ENCODE measurements around the gene CDK5RAP1.

The CDK5RAP1 gene

DNA sequence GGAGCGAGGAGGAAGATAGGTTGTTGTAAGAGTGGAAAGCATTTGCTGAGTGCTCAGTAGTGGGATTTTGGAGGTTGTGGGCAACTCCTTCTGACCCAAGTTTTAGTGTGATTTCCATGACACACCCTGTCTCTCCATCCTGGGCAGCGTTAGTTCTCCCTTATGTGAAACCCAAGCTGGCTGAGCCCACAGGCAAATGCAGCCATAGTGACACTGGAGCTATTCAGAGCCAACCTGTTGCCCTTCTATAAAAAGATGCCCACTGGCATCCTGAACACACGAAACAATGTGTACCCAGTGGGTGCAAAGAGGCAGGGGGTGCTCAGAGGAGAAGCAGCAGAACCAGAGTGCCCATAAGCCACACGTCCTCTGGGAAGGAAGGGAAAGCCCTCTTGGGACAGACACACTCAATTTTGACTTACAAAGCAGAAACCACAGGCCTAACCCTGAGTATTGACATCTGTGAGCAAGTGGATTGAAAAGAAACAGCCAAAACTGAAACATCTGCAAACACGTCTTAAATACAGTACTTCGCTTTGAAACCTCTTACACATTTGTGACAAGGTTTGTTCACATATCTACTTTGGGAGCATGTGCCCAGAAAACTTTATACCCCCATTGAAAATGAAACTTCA, 63.7 kb downstream of the CDK5RAP1 start:
- DNase-seq (ENCODE audit: extremely low read depth, low read depth) = no peak
- TF ChIP-seq, protein P1, sequence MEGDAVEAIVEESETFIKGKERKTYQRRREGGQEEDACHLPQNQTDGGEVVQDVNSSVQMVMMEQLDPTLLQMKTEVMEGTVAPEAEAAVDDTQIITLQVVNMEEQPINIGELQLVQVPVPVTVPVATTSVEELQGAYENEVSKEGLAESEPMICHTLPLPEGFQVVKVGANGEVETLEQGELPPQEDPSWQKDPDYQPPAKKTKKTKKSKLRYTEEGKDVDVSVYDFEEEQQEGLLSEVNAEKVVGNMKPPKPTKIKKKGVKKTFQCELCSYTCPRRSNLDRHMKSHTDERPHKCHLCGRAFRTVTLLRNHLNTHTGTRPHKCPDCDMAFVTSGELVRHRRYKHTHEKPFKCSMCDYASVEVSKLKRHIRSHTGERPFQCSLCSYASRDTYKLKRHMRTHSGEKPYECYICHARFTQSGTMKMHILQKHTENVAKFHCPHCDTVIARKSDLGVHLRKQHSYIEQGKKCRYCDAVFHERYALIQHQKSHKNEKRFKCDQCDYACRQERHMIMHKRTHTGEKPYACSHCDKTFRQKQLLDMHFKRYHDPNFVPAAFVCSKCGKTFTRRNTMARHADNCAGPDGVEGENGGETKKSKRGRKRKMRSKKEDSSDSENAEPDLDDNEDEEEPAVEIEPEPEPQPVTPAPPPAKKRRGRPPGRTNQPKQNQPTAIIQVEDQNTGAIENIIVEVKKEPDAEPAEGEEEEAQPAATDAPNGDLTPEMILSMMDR (IDR thresholded peaks at IDR 0.05; ENCODE audit: low read depth, low read length) = no peak

GRCh38 chr20:33337119-33337518, 64.2 kb downstream of the CDK5RAP1 start:
- no peak for DNase-seq (ENCODE audit: extremely low read depth, low read depth)
- TF ChIP-seq, protein P1 (IDR thresholded peaks at IDR 0.05; ENCODE audit: low read depth, low read length) = no peak

DNA sequence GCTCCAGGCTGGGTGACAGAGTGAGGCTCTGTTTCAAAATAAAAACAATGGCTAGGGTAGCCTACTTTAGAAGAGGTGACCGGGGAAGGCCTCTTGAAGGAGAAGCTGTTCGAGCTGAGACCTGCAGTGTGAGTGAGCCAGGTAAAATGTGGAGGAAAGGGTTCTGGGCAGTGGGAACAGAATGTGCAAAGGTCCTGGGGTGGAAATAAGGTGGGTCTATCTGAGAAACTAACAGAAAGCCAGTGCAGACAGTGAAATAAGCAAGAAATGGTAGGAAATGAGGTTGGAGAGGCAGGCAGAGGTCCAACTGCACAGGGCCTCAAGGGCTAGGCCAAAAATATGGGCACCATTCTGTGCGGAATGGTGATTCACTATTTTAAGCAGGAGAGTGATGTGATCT, 64.9 kb downstream of the CDK5RAP1 start:
- DNase-seq (ENCODE audit: extremely low read depth, low read depth) = no peak
- TF ChIP-seq, protein P1 (IDR thresholded peaks at IDR 0.05; ENCODE audit: low read depth, low read length) = no peak

- DNase-seq (ENCODE audit: extremely low read depth, low read depth) = no peak
- TF ChIP-seq, protein P1 (IDR thresholded peaks at IDR 0.05; ENCODE audit: low read depth, low read length) = no peak
Measured at GRCh38 chr20:33334111-33334510, 67.2 kb downstream of the CDK5RAP1 start.

DNA sequence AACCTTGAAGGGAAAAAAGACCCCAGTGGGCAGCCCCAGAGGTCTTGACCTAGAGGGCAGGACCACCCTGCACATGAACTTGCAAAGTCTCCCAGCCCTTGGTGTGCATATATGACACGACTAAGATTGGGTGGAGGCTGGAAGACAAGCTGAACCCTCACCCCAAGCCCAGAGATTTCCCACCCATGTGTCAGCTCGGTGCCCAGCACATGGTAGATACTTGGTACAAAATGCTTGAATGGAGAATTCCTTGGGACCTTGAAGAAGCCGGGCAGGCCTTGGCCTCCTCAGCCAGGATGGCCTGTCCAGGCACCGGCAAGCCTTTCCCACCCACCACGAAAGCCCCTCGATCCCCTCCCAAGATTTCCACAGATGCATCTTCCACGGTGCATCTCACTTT, 67.7 kb downstream of the CDK5RAP1 start:
- no peak for DNase-seq (ENCODE audit: extremely low read depth, low read depth)
- TF ChIP-seq, protein P1 (IDR thresholded peaks at IDR 0.05; ENCODE audit: low read depth, low read length) = no peak

DNA sequence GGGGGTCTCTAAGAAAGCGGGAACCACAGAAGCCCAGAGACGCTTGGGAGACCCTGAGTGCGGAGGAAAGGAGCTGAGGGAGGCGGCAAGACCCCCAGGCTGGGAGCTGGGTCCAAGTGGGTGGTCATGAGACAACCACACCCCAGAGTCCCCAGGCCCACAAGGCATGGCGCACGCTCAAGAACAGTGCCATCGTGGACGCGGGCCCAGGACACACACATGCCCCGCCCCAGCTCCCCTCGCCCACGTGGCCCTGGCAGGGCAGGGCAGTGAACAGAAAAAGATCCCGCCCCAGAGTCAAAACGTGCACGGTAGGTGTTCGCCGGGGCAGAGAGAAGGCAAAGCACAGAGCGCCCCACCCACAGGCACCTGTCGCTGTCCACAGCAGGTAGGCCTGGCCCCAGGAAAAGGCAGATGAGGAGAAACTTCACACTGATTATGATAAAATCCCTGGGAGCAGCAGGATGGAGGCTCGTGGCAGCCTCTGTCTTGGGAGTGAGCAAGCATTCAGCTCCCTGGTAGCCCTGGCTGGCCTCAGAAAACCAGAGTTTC, 68.3 kb downstream of the CDK5RAP1 start:
- DNase-seq (ENCODE audit: extremely low read depth, low read depth) = no peak
- TF ChIP-seq, protein P1 (IDR thresholded peaks at IDR 0.05; ENCODE audit: low read depth, low read length) = no peak

DNA sequence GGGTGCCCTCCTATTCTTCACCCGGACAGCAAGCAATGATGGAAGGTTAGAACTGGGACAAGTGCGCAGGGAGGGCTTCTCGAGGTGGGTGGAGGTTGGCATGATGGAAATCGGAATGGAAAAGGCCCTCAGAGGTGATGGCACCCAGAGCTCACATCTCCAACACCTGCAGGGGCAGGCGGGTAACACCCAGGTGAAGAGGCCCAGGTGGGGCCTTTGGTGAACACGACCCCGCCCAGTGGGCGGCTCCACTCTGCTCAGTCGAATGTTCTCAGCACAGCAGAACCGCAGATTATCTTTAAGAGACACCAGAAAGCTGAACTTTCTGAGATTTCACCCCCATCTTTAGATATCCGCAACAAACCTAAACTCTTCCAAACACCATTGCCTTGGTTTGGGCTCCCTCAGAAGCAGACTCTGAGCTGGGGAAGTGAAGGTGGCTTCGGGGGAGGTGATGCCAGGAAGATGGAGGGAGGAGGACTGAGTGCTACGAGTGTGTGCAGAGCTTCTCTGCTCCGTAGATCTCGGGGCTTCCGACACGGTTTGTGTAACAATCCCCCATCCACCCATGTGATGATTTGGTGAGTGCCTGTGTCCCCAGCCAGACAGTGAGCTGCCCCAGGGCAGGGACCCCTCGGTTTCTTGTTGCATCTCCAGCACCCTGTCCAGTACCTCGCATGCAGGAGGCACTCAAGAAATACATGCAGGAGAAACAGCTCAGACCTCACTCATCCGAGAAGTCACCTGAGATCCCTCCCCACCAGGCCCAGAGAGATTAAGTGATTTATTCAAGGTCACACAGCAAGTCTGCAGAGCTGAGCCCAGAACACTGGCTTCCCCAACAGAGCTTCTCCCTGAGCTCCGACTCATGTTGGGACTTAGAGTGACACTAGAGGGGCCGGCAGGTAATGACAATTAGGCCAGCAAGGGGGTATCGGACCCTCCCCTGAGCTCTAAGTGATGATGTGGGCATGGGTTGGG, 72.9 kb downstream of the CDK5RAP1 start:
- TF ChIP-seq, protein P1 (IDR thresholded peaks at IDR 0.05; ENCODE audit: low read depth, low read length) = no peak
- DNase-seq (ENCODE audit: extremely low read depth, low read depth) = no peak

Data from AG09319 (cell line).